Ramos (cell line): ENCODE results near the gene RASSF7.
"Not testable (repeated sequence)": the region's sequence is repeated elsewhere in the genome, so short reads cannot be mapped to it uniquely, and the experiment has no call there.

Source experiments
- in situ Hi-C: fragments of 300-500 bp; cut with MboI; formaldehyde crosslinking; loops from one replicate; pipeline ENCODE4 v1.14.3; 2022; ENCODE audit warnings: low sequenced_read_pairs; ENCODE audit not compliant: unreplicated experiment

RASSF7 gene

GRCh38 chr11:560305-561147, at the start of gene RASSF7, which contains the start of gene LMNTD2:
TSS of gene RASSF7 (plus strand) at chr11:560970. CDS start at chr11:561769, 799 bp downstream.
TSS of gene LMNTD2 (minus strand) at chr11:560738. CDS start at chr11:560716, 22 bp downstream.
- in situ Hi-C loops, result no loop called here

- in situ Hi-C loops, result no loop called here
Observed at GRCh38 chr11:512761-513595, 47.8 kb upstream of the RASSF7 start.

- in situ Hi-C loops, result no loop called here
Observed at GRCh38 chr11:514606-515005, 46.2 kb upstream of the RASSF7 start.

- in situ Hi-C loops, result no loop called here
Observed at GRCh38 chr11:515131-515530, 45.6 kb upstream of the RASSF7 start.

- in situ Hi-C loops, result no loop called here
Observed at GRCh38 chr11:516400-516799, 44.4 kb upstream of the RASSF7 start.

- in situ Hi-C loops, result not testable (repeated sequence)
Observed at GRCh38 chr11:516918-517685, 43.7 kb upstream of the RASSF7 start.

- in situ Hi-C loops, result no loop called here
Observed at GRCh38 chr11:518463-519202, 42.1 kb upstream of the RASSF7 start.

- in situ Hi-C loops, result no loop called here
Observed at GRCh38 chr11:520428-521176, 40.2 kb upstream of the RASSF7 start.

- in situ Hi-C loops, result no loop called here
Observed at GRCh38 chr11:521177-521688, 39.5 kb upstream of the RASSF7 start.

GRCh38 chr11:526192-526591, 34.6 kb upstream of the RASSF7 start:
- in situ Hi-C loops, result no loop called here

GRCh38 chr11:528166-528814, 32.5 kb upstream of the RASSF7 start:
- in situ Hi-C loops, result no loop called here

GRCh38 chr11:528815-529727, 31.7 kb upstream of the RASSF7 start:
- in situ Hi-C loops, result no loop called here

GRCh38 chr11:529728-530411, 30.9 kb upstream of the RASSF7 start:
- in situ Hi-C loops, result no loop called here

GRCh38 chr11:530960-531831, 29.6 kb upstream of the RASSF7 start:
- in situ Hi-C loops, result no loop called here

- in situ Hi-C loops, result no loop called here
Observed at GRCh38 chr11:531919-532526, 28.7 kb upstream of the RASSF7 start.
